HPDE6-E6E7 (cell line): ENCODE measurements around the gene ZNF614.
A peak's percentile ranks its signal among the peaks of the same experiment; 100 is the strongest.
"Not testable (repeated sequence)": the region's sequence is repeated elsewhere in the genome, so short reads cannot be mapped to it uniquely, and the experiment has no call there.

Experiments
- DNase-seq: peaks from one replicate; pipeline ENCODE4 v3.0.0; 2011; ENCODE audit warnings: missing footprints; ENCODE audit errors: extremely low spot score

Gene ZNF614

GRCh38 chr19:52028027-52028779, at the start of gene ZNF614:
TSS of gene ZNF614 (minus strand) at chr19:52028379. CDS start at chr19:52025745, 2,634 bp downstream.
- peak; percentile 84 for DNase-seq

DNA sequence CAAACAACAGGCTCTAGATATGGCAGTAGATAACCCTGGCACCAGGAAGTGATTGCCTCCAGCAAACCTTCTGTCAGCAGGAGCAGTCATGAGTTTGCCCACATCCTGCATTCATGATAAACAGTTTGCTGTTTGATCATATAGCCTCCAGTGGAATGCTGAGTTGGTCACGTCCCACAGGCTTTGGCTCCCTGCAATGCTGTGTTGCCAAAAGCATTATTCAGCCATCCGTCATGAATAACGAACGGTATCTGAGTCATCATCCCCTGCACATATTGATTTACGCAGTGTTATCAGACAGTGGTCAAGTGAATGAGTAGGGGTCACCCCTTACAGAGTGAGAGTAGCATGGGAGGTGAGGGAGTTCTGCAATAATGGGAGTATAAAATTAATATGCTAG, 42.3 kb upstream of the ZNF614 start:
- DNase-seq = no peak

GRCh38 chr19:52069653-52070052, 41.5 kb upstream of the ZNF614 start:
- DNase-seq = no peak

- no peak for DNase-seq
These were observed 38.2 kb upstream of the ZNF614 start for GRCh38 chr19:52066258-52066863.

GRCh38 chr19:52065399-52065798, 37.2 kb upstream of the ZNF614 start:
- DNase-seq = no peak

GRCh38 chr19:52056480-52056879, 28.3 kb upstream of the ZNF614 start:
- not testable (repeated sequence) for DNase-seq

GRCh38 chr19:52051736-52052135, 23.6 kb upstream of the ZNF614 start:
- not testable (repeated sequence) for DNase-seq

DNA sequence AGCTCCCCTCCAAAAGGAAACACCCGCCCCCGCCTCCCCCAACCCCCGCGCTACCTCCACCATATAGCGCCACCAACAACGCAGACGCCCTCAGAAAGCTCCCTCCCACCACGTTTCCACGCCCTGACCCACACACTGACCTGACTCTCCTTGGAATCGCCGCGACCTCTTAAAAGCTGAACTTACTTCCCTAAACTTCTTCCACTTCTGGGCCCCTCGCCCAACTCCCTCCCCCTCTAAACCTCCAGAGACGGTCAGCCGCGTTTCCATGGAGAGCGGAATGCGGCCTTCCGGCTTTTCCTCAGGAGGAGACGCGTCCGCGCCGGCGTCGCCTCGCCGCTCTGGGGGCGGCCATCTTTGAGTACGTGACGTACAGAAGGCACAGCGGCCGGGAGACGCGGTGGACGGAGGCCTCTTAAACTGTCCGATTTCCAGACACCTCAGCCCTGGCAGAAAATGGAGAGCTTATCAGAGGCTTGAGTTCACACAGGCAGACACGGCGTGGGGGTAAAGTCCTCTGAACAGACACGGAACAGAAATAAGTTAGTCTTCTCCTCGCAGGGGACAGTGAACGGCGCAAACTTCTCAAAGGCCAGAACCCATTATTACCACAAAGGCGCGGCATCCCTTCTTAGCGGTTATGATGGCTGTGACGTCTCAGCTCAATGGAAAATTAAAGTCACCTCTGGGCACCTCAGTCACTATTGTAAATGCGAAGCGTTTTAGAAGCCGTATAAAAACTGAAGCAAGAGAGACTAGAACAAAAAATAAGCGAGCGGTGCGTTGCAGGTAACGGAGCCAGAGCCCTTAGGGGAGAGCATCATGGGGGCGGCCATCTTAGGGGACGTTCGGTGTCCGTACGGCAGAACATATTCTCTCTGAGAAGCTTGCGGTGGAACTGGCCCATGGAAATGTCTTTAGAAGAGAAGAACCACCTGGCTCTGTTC, 20.6 kb upstream of the ZNF614 start, which contains the start of gene ZNF432:
Gene ZNF432, minus strand, starts transcription at position 284 of the 947 bp plus-strand sequence. CDS start 1,970 bp downstream, outside the sequence.
- peak; percentile 88 for DNase-seq

- no peak for DNase-seq
These were observed 11.0 kb upstream of the ZNF614 start for GRCh38 chr19:52039169-52039568.

DNA sequence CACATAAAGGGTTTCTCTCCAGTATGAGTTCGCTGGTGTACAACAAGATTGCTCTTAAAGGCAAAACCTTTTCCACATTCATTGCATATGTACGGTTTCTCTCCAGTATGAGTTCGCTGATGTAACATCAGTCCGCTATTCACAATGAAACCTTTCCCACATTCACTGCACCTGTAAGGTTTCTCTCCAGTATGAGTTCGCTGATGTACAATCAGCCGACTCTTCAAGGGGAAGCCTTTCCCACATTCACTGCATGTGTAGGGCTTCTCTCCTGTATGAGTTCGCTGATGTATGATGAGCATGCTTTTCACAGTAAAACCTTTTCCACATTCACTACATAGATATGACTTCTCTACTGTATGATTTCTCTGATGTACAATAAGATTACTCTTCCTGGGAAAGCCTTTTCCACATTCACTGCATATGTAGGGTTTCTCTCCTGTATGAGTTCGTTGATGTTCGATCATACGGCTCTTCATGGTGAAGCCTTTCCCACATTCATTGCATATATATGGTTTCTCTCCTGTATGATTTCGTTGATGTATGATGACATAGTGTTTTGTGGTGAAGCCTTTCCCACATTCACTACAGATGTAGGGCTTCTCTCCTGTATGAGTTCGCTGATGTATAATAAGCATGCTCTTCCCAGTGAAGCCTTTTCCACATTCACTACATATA, 6.0 kb upstream of the ZNF614 start:
- no peak for DNase-seq

DNA sequence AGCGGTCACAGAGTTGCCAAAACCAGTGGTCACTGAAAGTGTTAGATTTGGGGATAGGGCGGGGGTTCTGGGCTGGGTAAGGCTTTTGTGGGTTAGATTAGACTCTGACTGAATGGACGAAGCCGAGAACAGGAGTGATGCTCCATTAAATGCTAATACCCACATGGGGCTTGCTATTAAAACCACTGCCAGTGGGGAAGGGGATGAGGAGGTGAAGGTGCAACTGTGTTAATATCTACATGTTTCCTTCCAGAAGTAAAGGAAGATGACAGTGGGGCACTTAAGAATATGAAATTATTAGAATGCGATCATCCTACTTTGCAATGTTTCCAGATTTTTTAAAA, 573 bp upstream of the ZNF614 start:
- no peak for DNase-seq

- not testable (repeated sequence) for DNase-seq
These were observed 1.8 kb downstream of the ZNF614 start for GRCh38 chr19:52026255-52026990.

- not testable (repeated sequence) for DNase-seq
These were observed 3.7 kb downstream of the ZNF614 start for GRCh38 chr19:52024478-52024877.

GRCh38 chr19:52022193-52022592, 6.0 kb downstream of the ZNF614 start:
- no peak for DNase-seq

DNA sequence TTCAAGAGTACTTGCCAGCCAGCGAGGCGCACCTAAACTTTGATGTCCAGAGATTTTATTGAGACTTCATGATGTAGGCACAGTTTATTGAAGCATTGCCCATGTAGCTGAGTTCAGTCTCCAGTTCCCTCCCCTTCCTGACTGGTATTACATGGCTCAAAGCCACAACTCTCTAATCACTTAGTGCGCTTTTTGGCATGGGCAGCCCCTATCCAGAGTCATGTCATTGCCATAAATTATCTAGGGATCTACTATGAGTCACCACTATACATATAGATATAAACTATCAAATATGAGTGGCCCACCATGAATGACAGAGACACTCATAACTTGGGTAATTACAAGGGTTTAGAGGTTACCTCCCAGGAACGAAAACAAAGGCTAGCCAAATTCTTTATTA, 7.7 kb downstream of the ZNF614 start:
- DNase-seq = no peak

DNA sequence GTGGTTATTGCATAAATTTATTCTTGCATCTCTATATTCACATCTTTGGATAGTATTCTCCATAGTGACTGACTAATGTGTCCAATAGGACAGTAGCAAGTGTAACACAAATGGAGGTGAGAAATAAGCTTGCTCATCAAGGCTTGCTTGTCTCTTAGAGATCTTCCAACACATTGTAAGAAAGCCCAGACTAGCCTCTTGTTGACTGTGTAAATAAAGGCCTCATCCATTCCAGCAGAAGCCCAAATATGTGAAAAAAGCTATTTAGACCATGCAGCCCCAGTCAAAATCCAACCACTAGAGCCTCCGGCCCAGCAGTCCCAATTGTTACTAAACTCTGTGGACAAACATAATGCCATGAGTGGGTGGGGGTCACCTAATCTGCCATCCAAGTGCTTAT, 17.5 kb downstream of the ZNF614 start:
- DNase-seq = no peak

GRCh38 chr19:52007806-52008557, 20.2 kb downstream of the ZNF614 start, which contains the start of gene ZNF615:
TSS of gene ZNF615 (minus strand) at chr19:52008211. CDS start at chr19:52003711, 4,500 bp downstream.
- peak; percentile 55 for DNase-seq

GRCh38 chr19:52007451-52007805, 20.8 kb downstream of the ZNF614 start:
- DNase-seq = peak; percentile 13

- DNase-seq = no peak
These were observed 34.0 kb downstream of the ZNF614 start for GRCh38 chr19:51994048-51994644.

- no peak for DNase-seq
These were observed 34.8 kb downstream of the ZNF614 start for GRCh38 chr19:51993422-51993821.
